Osteocyte (in vitro differentiated cells): ENCODE measurements around the gene PKN2. TPM values are rescaled to one million over a fixed set of nuclear protein-coding genes. Genes with fewer than 3 reads are reported as not detected.

Experiments used
- DNase-seq: peaks from one replicate; pipeline ENCODE4 v3.0.0; 2021; ENCODE audit warnings: mixed read lengths; ENCODE audit not compliant: unreplicated experiment; ENCODE audit errors: extremely low spot score
- H3K27ac Mint-ChIP-seq: one replicate; pipeline ENCODE4 v1.8.0; 2021; ENCODE audit warnings: mild to moderate bottlenecking, mixed read lengths; ENCODE audit not compliant: unreplicated experiment
- H3K27me3 Mint-ChIP-seq: one replicate; pipeline ENCODE4 v1.8.0; 2021; ENCODE audit warnings: mixed read lengths; ENCODE audit not compliant: unreplicated experiment
- H3K36me3 Mint-ChIP-seq: one replicate; pipeline ENCODE4 v1.8.0; 2021; ENCODE audit warnings: mixed read lengths; ENCODE audit not compliant: unreplicated experiment
- H3K4me1 Mint-ChIP-seq: one replicate; pipeline ENCODE4 v1.8.0; 2021; ENCODE audit warnings: mixed read lengths; ENCODE audit not compliant: unreplicated experiment
- H3K4me3 Mint-ChIP-seq: one replicate; pipeline ENCODE4 v1.8.0; 2021; ENCODE audit warnings: mild to moderate bottlenecking, moderate library complexity, mixed read lengths; ENCODE audit not compliant: unreplicated experiment
- H3K9me3 Mint-ChIP-seq: one replicate; pipeline ENCODE4 v1.8.0; 2021; ENCODE audit warnings: mixed read lengths; ENCODE audit not compliant: unreplicated experiment
- CTCF ChIP-seq: fragments of 200-600 bp; sonication (generic); IDR thresholded peaks from 2 replicates; pipeline ENCODE4 v1.5.0; 2021; ENCODE audit warnings: antibody characterized with exemption, mild to moderate bottlenecking, moderate library complexity
- total RNA-seq: library from RNA; stranded (reverse); gene quantifications from 2 replicates; pipeline ENCODE4 v1.2.1, GENCODE V29; 2021

PKN2 gene
- total RNA-seq, 1 donor from 2014 or later: 46.8 TPM

- Mint-ChIP-seq H3K36me3 (peaks cover 16% of the 10 kb centered on the region), H3K4me1 (peaks cover 30% of the 10 kb centered on the region), H3K9me3 (peaks cover 16% of the 10 kb centered on the region), H3K27ac (peak overlapping the region; percentile 83), H3K4me3 (no peak overlapping the region), H3K27me3 (no peaks in the 10 kb centered on the region)
- no peak for DNase-seq
- TF ChIP-seq CTCF: no peak
These were observed 46.9 kb downstream of the PKN2 start for GRCh38 chr1:88730995-88731394.

DNA sequence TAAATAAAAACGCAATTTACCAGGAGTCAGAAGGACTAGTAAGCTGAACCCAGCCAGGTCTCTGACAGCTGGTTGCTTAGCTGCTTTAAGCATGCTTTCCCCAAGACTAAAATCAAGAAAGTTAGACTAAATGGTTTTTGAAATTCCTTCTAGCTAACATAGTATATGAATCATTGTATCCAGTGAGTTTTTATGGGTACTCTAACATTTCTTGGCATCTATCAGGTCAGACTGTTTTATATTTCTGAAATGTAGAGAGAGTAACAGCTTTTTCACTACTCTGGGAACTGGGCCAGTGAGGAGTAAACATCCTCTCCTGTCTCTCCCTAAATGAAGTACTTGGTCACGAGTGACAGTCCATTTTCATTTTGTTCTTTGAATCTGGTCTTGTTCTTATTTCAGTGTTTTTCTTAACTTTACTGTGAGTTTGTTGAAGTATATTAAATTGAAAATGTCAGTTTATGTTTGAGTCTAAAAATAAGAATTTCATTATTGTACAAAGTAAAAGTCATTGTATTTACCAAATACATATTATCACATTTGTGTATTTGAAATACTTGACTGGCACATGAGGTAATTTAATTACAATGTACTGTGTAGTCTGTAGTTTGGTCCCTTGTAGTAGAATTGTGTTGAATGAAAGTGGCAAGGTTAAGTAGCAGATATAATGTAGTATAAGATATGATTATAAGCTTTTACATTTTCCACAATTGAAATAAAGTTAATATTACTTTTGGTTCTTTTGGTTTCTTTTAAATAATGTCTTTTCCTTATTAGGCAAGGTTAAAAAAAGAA lies 47.6 kb downstream of the PKN2 start:
- peak overlapping the region; percentile 83 for H3K27ac Mint-ChIP-seq
- peak overlapping the region; percentile 65 for H3K4me3 Mint-ChIP-seq
- H3K27me3 Mint-ChIP-seq: no peaks in the 10 kb centered on the region
- H3K36me3 Mint-ChIP-seq: peaks cover 20% of the 10 kb centered on the region
- H3K4me1 Mint-ChIP-seq: peaks cover 30% of the 10 kb centered on the region
- no peak for DNase-seq
- TF ChIP-seq CTCF: no peak
- peaks cover 17% of the 10 kb centered on the region for H3K9me3 Mint-ChIP-seq

- no peak overlapping the region for H3K27ac Mint-ChIP-seq
These were observed 51.3 kb downstream of the PKN2 start for GRCh38 chr1:88735382-88735781.

GRCh38 chr1:88735909-88736308 lies 51.8 kb downstream of the PKN2 start:
- no peak for TF ChIP-seq CTCF
- Mint-ChIP-seq H3K4me3 (no peak overlapping the region), H3K4me1 (peaks cover 16% of the 10 kb centered on the region), H3K27ac (no peak overlapping the region), H3K9me3 (peaks cover 17% of the 10 kb centered on the region), H3K27me3 (no peaks in the 10 kb centered on the region), H3K36me3 (peaks cover 15% of the 10 kb centered on the region)
- DNase-seq: no peak

More at GRCh38 chr1:88735382-88735781, 51.3 kb downstream of the PKN2 start:
- H3K36me3 Mint-ChIP-seq: peaks cover 15% of the 10 kb centered on the region
- peaks cover 17% of the 10 kb centered on the region for H3K9me3 Mint-ChIP-seq
- H3K4me3 Mint-ChIP-seq: no peak overlapping the region
- H3K27me3 Mint-ChIP-seq: no peaks in the 10 kb centered on the region
- H3K4me1 Mint-ChIP-seq: peaks cover 17% of the 10 kb centered on the region
- DNase-seq: no peak
- TF ChIP-seq CTCF: no peak

GRCh38 chr1:88736633-88737248 lies 52.7 kb downstream of the PKN2 start:
- no peak for DNase-seq
- peak; percentile 49 for TF ChIP-seq CTCF
- Mint-ChIP-seq H3K9me3 (peaks cover 17% of the 10 kb centered on the region), H3K27ac (no peak overlapping the region), H3K27me3 (no peaks in the 10 kb centered on the region), H3K4me1 (peaks cover 12% of the 10 kb centered on the region), H3K36me3 (peaks cover 15% of the 10 kb centered on the region), H3K4me3 (no peak overlapping the region)
